Fibroblast of skin of left quadriceps (primary cell): ENCODE results near the gene USP27X.

Source experiments
- DNase-seq, 2 experiments: peaks; one replicate each; pipeline ENCODE4 v3.0.0-alpha.2; 2013; ENCODE audit warnings: low read depth in 2 of 2

The USP27X gene

GRCh38 chrX:49878834-49879655 is at the start of gene USP27X:
USP27X (plus strand) TSS chrX:49879484; CDS start chrX:49880308, 824 bp downstream.
- peak; percentile 78 to 79 for DNase-seq

DNA sequence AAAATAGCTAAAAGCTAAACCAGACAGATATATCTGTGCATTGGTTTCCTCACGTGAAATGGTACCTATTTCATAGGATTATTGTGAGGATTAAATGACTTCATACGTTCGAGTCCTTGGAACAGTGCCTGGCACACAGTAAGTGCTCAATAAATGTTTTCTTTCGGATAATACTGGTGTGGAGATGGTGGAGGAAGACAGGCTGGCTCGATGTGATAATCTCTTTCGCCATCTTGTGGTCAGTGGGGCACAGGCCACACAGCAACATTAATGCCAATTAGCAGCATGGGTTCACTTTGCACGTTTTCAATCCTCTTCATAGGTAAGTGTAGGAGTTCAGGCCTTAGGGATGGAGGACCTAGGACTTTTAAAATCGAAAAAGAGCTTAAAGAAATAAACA is 40.9 kb upstream of the USP27X start:
- no peak for DNase-seq

GRCh38 chrX:49840679-49841078 is 38.6 kb upstream of the USP27X start:
- DNase-seq: peak in 1 of 2 experiments; percentile 0

DNA sequence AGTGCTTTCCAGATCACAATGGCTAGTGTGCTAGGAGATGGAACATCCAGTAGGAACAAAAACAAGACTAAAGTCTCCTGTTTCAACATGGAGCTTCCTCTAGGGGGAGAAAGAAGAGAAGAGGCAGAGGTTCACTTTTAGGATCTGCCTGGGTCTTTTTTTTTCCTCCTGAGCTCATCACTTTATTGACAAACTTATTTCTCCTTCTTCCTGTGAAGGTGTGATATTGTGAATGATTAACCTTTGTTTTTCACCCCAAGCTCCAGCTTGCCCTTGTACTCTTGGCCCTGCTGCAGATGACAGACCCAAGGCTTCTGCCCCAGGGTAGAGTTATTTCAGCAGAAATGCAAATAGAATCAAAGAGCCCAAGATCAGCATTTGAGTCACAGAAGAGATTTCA is 36.7 kb upstream of the USP27X start:
- no peak for DNase-seq

DNA sequence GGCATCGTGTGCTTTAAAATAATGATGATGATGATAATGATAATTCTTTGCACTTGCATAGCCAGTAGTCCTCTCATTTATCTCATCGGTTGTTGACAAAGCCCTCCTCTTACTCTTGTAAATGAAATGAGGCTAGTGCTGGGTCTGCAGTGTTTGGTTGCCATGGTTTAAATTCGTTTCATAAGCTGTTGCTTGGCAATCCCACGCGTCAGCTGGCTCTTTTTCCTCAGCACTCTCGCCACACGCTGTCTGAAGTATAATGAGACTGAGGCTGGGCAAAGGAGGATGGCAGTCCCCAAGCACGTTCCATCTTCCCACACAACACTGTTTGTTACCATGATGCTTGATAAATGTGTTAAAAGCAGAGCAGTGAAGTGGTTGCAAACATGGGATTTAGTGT is 34.7 kb upstream of the USP27X start:
- DNase-seq: no peak

- DNase-seq: no peak
These were observed 33.4 kb upstream of the USP27X start for GRCh38 chrX:49845701-49846403.

DNA sequence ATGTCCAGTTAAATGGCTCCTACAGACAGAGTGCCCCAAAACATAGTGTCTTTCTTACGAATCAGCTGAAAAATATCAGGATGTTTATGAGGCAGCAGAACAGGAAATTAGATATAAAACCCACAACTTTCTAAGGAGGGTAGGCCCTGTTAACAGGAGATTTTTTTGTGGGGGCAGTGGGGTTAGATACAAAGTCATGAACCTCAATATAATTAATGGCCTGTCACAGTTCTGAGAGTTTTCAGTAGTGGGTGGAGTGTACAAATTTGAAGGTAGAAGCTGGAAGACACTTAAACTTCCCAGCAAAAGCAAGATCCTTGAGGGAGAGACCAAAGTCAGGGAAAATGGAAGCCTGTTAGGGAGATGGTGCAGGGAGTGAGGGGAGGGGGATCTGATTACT is 32.8 kb upstream of the USP27X start:
- no peak for DNase-seq

- DNase-seq: no peak
These were observed 31.0 kb upstream of the USP27X start for GRCh38 chrX:49848275-49848674.

GRCh38 chrX:49850028-49850427 is 29.3 kb upstream of the USP27X start:
- no peak for DNase-seq

- no peak for DNase-seq
These were observed 25.6 kb upstream of the USP27X start for GRCh38 chrX:49853661-49854060.

DNA sequence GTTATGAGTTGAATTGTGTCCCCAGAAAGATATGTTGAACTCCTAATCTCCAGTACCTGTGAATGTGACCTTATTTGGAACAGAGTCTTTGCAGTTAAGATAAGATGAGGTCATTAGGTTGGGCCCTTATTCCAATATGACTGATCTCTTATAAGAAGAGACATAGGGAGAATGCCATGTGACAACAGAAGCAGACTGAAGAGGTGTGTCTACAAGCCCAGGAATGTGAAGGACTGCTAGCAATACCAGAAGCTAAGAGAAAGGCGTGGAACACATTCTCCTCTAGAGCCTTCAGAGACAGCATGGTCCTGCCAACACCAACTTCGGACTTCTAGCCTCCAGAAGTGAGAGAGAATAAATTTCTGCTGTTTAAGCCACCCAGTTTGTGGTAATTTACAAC is 22.5 kb upstream of the USP27X start:
- DNase-seq: no peak

DNA sequence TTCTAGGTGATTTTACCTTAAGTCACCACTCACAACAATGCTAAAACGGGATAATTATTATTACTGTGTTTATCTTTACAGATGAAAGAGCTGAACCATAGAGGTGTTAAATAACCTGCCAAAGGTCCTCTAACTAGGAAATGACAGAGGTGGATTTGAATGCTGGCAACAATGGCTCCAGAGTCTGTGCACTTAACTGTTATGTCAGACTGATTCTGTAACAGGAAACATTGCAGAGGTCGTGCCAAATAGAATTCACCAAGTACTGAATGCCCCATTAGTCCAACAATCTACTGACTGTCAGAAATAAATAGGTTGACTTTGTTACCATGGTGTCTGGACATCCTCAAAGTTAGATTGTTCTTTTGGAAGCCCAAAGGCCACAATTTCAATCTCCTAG is 20.9 kb upstream of the USP27X start:
- DNase-seq: no peak

GRCh38 chrX:49859491-49859890 is 19.8 kb upstream of the USP27X start:
- no peak for DNase-seq

DNA sequence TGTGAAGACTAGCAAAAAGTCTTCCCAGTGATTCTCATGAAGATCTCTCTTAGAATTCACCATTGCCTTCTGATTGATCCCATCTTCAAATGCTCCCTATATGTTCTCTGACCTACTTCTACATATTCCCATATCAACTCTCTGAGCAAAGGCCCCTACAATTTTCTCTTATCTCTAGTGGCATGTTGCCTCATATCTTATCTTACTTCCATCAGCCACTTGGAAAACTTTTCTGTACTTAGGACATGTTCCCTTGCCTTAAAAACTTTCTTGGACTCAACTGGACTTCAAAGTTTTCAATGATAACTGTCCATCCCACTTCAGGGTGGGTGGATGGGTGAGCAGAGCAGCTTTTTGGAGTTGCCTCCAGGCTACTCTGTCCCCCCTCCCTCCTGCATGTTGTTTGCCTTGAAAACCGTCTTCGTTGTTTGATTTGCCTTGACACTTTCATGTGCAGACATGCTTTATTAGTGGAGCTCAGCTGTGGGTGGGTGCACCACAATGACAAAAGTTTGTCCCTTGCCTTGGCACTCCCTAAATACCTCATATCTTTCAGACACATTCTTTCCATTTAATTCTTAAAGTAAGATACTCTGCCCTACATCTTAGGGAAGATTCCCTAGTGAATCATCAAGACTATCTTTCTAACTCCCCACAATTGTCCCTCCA is 18.3 kb upstream of the USP27X start:
- no peak for DNase-seq

GRCh38 chrX:49862093-49862492 is 17.2 kb upstream of the USP27X start:
- no peak for DNase-seq

DNA sequence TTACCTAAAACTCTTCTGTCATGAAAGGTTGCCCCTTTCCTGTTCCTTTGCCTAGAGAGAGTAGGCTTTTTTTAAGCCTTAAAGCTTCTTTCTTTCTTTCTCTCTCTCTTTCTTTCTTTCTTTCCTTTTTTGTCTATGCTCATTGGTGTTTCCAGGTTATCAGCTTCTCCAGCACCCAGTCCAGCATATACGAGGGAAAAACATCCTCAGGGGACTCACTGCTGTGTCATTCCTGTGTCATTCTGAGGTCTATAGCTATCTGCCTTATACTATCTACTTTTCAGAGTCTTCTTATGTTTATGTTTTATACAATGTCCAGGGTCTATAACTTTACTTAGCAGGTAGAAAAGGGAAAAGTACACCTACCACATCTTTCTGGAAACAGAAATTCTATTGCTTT is 10.5 kb upstream of the USP27X start:
- no peak for DNase-seq

- no peak for DNase-seq
These were observed 2.5 kb upstream of the USP27X start for GRCh38 chrX:49876750-49877149.

- no peak for DNase-seq
These were observed 1.7 kb upstream of the USP27X start for GRCh38 chrX:49877397-49878101.

DNA sequence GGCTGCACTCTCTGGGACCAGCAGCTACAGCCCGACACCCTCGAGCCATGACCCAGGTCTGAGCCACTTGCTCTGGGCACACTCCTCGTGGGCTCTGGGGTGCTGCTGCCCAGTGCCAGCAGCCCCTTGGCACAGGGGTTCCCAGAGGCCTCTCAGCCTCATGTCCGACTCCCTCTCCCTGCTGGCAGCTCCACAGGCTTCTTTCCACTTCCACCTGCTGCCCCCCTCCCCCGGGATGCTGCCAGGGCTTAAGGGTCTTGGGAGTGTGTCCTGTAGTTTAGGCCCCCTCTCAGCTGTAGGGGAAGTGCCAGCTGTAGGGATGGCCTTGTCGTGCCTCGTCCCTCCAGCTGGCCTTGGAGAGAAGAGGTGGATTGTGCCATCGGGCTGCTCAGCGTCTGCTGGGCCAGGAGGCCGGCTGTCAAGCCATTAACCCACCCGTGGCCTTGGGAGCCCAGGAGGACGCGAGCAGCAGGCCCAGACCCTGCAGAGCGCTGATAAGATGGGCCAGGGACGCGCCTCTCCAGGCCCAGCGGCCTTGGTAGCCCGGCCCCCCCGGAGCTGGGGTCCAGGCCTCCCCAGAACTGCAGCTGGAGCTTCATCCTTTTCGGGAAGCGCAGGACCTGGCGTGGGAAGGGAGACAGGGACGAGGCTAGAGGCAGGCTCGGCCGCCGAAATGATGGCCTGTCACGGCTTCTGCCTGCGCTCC is 1.0 kb upstream of the USP27X start:
- no peak for DNase-seq

- DNase-seq: no peak
These were observed 483 bp downstream of the USP27X start for GRCh38 chrX:49879656-49880277.

- DNase-seq: no peak
These were observed 1.4 kb downstream of the USP27X start for GRCh38 chrX:49880668-49881067.
